BLaER1 treated with 17β-estradiol and CSF1 and Interleukin-3, amounts not matched to agents 10 nM and 100 nM (cell line): ENCODE results near the gene LGALS3BP.
A peak's percentile ranks its signal among the peaks of the same experiment; 100 is the strongest.
"Not testable (repeated sequence)": the region's sequence is repeated elsewhere in the genome, so short reads cannot be mapped to it uniquely, and the experiment has no call there.

Source experiments
- H3K27ac ChIP-seq, 11 experiments: shearing (Covaris generic); formaldehyde crosslinking; 2 replicates each; pipeline ENCODE4 v1.8.1; 2022
- H3K27me3 ChIP-seq, 11 experiments: shearing (Covaris generic); formaldehyde crosslinking; 2 replicates each; pipeline ENCODE4 v1.8.1; 2022
- H3K36me3 ChIP-seq, 11 experiments: shearing (Covaris generic); formaldehyde crosslinking; 2 replicates each; pipeline ENCODE4 v1.8.1; 2022
- H3K4me1 ChIP-seq, 10 experiments: shearing (Covaris generic); formaldehyde crosslinking; 2 replicates each; pipeline ENCODE4 v1.8.1; 2022
- H3K4me2 ChIP-seq, 11 experiments: shearing (Covaris generic); formaldehyde crosslinking; 2 replicates each; pipeline ENCODE4 v1.8.1; 2022
- H3K4me3 ChIP-seq, 10 experiments: shearing (Covaris generic); formaldehyde crosslinking; 2 replicates each; pipeline ENCODE4 v1.8.1; 2022
- H3K9ac ChIP-seq, 11 experiments: shearing (Covaris generic); formaldehyde crosslinking; 2 replicates each; pipeline ENCODE4 v1.8.1; 2022
- H3K9me3 ChIP-seq, 11 experiments: shearing (Covaris generic); formaldehyde crosslinking; replicated peaks in 1 of 11; 2 replicates each; pipeline ENCODE4 v1.8.1; 2022
- H4K20me1 ChIP-seq, 11 experiments: shearing (Covaris generic); formaldehyde crosslinking; 2 replicates each; pipeline ENCODE4 v1.8.1; 2022
- Cebpa-rat ChIP-seq, 11 experiments: shearing (Covaris generic); IDR thresholded peaks; 2 replicates each; pipeline ENCODE4 v1.8.1; 2022

The LGALS3BP gene

DNA sequence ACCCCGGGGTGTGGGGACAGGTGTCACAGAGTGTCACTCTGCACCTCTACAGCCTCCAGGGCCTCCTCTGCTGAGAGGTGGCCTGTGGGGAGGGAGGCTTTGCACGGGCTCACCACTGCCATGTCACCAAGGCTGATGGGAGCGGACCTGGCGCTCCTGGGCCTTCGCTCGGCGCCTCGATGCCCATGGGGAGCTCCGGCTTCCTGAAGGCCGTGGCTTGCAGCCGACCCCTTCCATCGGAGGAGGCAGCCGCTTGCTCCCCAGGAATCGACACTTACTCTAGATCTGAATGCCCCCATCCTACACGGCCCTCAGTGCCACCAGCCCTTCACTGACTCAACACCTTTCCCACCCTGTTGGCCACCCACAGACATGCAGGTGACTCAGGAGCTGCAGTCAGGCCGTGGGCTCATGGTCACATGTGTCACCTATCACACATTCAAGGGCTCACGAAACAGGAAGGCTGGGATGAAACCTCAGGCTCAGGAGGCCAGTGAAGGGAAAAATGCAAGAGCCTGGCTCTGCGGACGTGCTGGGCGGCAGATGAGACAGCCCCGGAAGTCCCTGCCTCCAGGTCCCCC is 11.9 kb downstream of the LGALS3BP start:
- no peaks in the 10 kb centered on the region for H3K27me3 ChIP-seq
- H3K9ac ChIP-seq: peak overlapping the region in 1 of 11 experiments; percentile 5; a peak in 1 of 22 replicates
- peaks cover 16 to 95% (median 80%) of the 10 kb centered on the region in 10 experiments for H3K4me1 ChIP-seq
- TF ChIP-seq Cebpa-rat (IDR thresholded peaks at IDR 0.05): no peak
- no peak overlapping the region for H3K27ac ChIP-seq
- H3K9me3 ChIP-seq: 0 out of 22 replicates have a peak, but pooled peaks cover 0 to 4% (median 0%) of the 10 kb centered on the region in 11 experiments
- no peak overlapping the region for H3K4me3 ChIP-seq
- peaks cover 0 to 21% (median 0%) of the 10 kb centered on the region in 11 experiments; a peak in 7 of 22 replicates for H4K20me1 ChIP-seq
- H3K36me3 ChIP-seq: peaks cover 0 to 9% (median 0%) of the 10 kb centered on the region in 11 experiments; a peak in 1 of 22 replicates
- peak overlapping the region in 9 of 11 experiments; percentile 39 to 90 (median 80); a peak in 17 of 22 replicates for H3K4me2 ChIP-seq

DNA sequence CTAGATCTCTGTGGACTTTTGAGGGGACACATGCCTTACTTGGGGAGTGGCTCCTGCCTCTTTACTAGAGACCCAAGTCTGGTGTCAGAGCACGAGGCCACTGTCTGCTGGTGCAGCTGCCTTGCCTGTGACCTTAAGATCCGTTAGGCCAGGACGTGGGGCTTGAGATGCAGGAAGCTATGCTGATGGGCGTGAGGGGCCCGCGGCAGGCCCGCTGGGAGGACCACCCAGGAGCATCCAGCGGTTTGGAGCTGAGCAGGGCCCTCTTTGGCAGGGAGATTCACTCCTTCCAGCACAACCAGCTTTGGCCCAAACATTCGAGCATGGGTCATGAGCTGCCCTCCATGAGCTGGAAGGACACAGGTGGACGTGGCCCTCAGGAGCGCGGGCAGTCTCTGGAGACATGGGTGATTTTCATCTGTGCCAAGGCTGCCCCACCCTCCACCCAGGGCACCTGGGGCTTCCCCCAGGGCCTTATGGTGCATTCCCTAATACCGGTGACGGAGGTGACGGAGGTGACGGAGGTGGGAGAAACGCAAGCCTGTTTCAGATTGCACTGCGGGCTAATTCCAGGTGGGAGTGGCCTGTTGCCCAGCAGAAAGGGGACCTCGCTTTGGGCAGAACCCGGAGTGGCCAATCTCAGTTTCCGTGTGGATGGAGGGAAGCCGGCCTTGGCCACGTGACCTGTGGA is 12.7 kb downstream of the LGALS3BP start:
- Histone ChIP-seq H3K9me3 (0 out of 22 replicates have a peak, but pooled peaks cover 0 to 4% (median 0%) of the 10 kb centered on the region in 11 experiments), H4K20me1 (peaks cover 0 to 20% (median 0%) of the 10 kb centered on the region in 11 experiments; a peak in 6 of 22 replicates), H3K9ac (peak overlapping the region in 5 of 11 experiments; percentile 5 to 51 (median 42); a peak in 8 of 22 replicates), H3K4me2 (peak overlapping the region; percentile 3 to 90 (median 75); a peak in 21 of 22 replicates), H3K4me3 (no peak overlapping the region), H3K27ac (peak overlapping the region in 4 of 11 experiments; percentile 4 to 40 (median 28); a peak in 4 of 22 replicates), H3K36me3 (peaks cover 0 to 3% (median 0%) of the 10 kb centered on the region in 11 experiments; a peak in 1 of 22 replicates), H3K27me3 (no peaks in the 10 kb centered on the region), H3K4me1 (peaks cover 22 to 100% (median 86%) of the 10 kb centered on the region in 10 experiments)
- no peak for TF ChIP-seq Cebpa-rat (IDR thresholded peaks at IDR 0.05)

DNA sequence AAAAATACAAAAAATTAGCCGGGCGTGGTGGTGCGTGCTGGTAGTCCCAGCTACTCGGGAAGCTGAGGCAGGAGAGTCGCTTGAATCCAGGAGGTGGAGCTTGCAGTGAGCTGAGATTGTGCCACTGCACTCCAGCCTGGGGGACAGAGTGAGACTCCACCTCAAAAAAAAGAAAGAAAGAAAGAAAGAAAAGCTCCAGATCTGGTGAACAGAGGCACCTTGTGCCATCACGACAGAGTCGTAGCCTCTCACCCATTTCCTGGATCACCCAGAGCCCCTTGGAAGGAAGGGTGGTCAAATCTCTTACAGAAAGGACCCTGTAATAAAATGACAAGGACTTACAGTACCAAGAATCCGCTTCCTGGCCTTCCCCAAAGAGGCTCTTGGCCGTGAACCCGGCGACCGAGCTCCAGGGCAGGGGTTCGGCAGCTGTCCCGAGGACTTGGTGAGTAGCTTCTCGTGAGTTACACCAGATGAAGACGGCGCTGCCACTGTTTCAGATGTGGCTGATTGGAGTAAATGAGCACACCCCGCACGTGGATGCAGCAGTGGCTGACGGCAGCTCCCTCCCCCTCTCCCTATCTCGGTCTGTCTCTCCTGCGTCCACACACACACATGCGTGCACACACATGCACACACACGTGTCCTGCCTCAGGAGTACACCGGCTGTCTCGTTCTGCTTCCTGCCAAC is 13.5 kb downstream of the LGALS3BP start:
- Histone ChIP-seq H3K9ac (peak overlapping the region in 5 of 11 experiments; percentile 5 to 51 (median 42); a peak in 7 of 22 replicates), H3K9me3 (0 out of 22 replicates have a peak, but pooled peaks cover 0 to 4% (median 0%) of the 10 kb centered on the region in 11 experiments), H3K4me2 (peak overlapping the region; percentile 3 to 90 (median 75); a peak in 19 of 22 replicates), H3K27ac (peak overlapping the region in 4 of 11 experiments; percentile 11 to 45 (median 39); a peak in 6 of 22 replicates), H3K4me3 (no peak overlapping the region), H4K20me1 (peaks cover 0 to 13% (median 0%) of the 10 kb centered on the region in 11 experiments; a peak in 6 of 22 replicates), H3K27me3 (no peaks in the 10 kb centered on the region), H3K36me3 (no peaks in the 10 kb centered on the region; a peak in 1 of 22 replicates), H3K4me1 (peaks cover 22 to 100% (median 87%) of the 10 kb centered on the region in 10 experiments)
- no peak for TF ChIP-seq Cebpa-rat (IDR thresholded peaks at IDR 0.05)

DNA sequence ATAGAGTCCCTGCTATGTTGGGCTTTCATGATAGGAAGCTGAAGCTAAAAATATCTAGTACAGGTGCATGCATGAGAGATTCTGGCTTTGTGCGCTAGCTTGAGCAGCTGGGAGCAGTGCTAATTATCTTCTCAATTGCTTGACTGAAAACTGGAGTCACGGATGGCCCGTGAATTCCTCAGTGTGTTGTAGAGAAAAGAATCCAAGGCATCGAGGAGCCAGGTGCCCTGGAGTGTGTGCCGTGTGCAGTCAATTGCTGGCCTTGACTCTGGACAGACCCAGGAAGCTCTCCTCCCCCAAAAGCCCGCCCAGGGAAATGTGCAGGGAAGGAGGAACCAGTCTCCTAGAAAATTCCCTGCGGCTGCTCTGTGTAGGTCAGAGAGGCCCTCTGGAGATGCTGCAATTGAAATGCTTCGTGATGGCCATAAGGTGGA is 14.2 kb downstream of the LGALS3BP start:
- Histone ChIP-seq H3K4me1 (peaks cover 22 to 98% (median 82%) of the 10 kb centered on the region in 10 experiments), H3K9me3 (0 out of 22 replicates have a peak, but pooled peaks cover 0 to 4% (median 0%) of the 10 kb centered on the region in 11 experiments), H3K27ac (0 out of 22 replicates have a peak overlapping the region, but pooled peaks of 1 of the 11 experiments have one; percentile 40), H3K4me3 (no peak overlapping the region), H3K4me2 (peak overlapping the region in 9 of 11 experiments; percentile 39 to 90 (median 80); a peak in 18 of 22 replicates), H3K9ac (peak overlapping the region in 2 of 11 experiments; percentile 8 to 37; a peak in 3 of 22 replicates), H3K27me3 (no peaks in the 10 kb centered on the region), H4K20me1 (peaks cover 0 to 7% (median 0%) of the 10 kb centered on the region in 11 experiments; a peak in 4 of 22 replicates), H3K36me3 (no peaks in the 10 kb centered on the region; a peak in 1 of 22 replicates)
- no peak for TF ChIP-seq Cebpa-rat (IDR thresholded peaks at IDR 0.05)

DNA sequence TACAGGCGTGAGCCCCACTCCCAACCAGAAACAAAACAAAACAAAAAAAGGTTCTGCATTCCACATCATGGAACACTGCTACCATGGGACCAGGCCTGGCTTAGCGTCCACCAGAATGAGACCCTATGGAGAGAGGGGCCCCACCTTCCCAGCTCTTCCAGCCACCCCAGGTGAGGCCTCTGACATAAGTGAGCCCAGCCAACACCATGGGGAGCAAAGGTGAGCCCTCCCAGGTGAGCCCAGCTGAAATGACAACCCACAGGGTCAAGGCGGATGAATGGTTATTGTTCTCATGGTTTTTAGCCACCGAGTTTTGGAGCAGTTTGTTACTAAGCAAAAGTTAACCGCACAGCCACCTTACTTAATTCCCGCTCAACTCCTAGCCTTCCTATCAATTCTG is 16.3 kb downstream of the LGALS3BP start:
- Histone ChIP-seq H3K9ac (no peak overlapping the region), H3K36me3 (no peaks in the 10 kb centered on the region), H4K20me1 (no peaks in the 10 kb centered on the region; a peak in 1 of 22 replicates), H3K9me3 (0 out of 22 replicates have a peak, but pooled peaks cover 0 to 4% (median 0%) of the 10 kb centered on the region in 11 experiments), H3K4me2 (peak overlapping the region in 8 of 11 experiments; percentile 43 to 82 (median 66); a peak in 13 of 22 replicates), H3K4me1 (peaks cover 9 to 77% (median 60%) of the 10 kb centered on the region in 10 experiments; a peak in 19 of 20 replicates), H3K27me3 (no peaks in the 10 kb centered on the region), H3K27ac (peak overlapping the region in 4 of 11 experiments; percentile 4 to 54 (median 20); a peak in 4 of 22 replicates), H3K4me3 (no peak overlapping the region)
- TF ChIP-seq Cebpa-rat (IDR thresholded peaks at IDR 0.05): no peak

DNA sequence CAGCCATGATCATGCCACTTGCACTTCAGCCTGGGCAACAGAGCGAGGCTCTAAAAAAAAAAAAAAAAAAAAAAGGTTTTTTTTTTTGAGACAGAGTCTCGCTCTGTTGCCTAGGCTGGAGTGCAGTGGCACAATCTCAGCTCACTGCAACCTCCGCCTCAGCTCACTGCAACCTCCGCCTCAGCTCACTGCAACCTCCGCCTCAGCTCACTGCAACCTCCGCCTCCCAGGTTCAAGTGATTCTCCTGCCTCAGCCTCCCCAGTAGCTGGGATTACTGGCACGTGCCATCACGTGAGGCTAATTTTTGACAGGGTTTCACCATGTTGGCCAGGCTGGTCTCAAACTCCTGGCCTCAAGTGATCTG is 16.8 kb downstream of the LGALS3BP start:
- not testable (repeated sequence) for H3K9me3 ChIP-seq, H4K20me1 ChIP-seq, H3K36me3 ChIP-seq, H3K4me3 ChIP-seq, H3K27me3 ChIP-seq
- H3K4me1 ChIP-seq: peaks cover 6 to 73% (median 56%) of the 10 kb centered on the region in 10 experiments; a peak in 18 of 20 replicates
- H3K27ac ChIP-seq: peak overlapping the region in 8 of 11 experiments; percentile 22 to 76 (median 55); a peak in 13 of 22 replicates
- peak overlapping the region in 6 of 11 experiments; percentile 3 to 54 (median 28); a peak in 5 of 22 replicates for H3K9ac ChIP-seq
- peak overlapping the region; percentile 29 to 82 (median 65); a peak in 20 of 22 replicates for H3K4me2 ChIP-seq

DNA sequence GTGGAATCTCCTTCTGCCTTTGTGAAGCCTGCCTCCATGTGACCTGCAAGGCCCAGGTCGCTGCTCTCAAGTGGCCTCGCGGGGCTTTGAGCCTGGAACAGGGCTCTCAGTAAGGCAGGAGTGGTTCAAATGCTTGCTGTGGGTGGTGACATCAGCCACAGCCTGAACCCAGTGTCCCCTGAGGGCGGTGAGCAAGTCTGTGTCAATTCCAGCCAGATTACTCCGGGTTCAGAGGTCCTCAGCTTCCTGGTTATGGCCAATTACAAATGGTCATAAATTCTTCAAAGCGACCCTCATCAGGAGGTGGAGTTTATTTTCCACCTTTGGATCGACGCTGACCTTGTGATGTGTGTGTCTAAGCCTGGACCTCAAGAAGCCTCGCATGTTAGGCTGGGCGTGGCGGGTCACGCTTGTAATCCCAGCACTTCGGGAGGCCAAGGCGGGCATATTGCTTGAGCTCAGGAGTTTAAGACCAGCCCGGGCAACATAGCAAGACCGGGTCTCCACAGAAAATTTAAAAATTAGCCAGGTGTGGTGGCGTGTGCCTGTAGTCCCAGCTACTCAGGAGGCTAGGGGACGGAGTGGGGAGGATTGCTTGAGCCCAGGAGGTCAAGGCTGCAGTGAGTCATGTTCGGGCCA is 17.3 kb downstream of the LGALS3BP start:
- Histone ChIP-seq H3K27ac (peak overlapping the region in 8 of 11 experiments; percentile 22 to 76 (median 55); a peak in 14 of 22 replicates), H3K4me3 (no peak overlapping the region), H3K9me3 (0 out of 22 replicates have a peak, but pooled peaks cover 0 to 4% (median 0%) of the 10 kb centered on the region in 11 experiments), H3K9ac (peak overlapping the region in 8 of 11 experiments; percentile 3 to 54 (median 26); a peak in 6 of 22 replicates), H3K4me2 (peak overlapping the region; percentile 29 to 82 (median 65); a peak in 21 of 22 replicates), H3K27me3 (no peaks in the 10 kb centered on the region), H4K20me1 (no peaks in the 10 kb centered on the region), H3K4me1 (peaks cover 6 to 68% (median 51%) of the 10 kb centered on the region in 10 experiments; a peak in 18 of 20 replicates), H3K36me3 (no peaks in the 10 kb centered on the region)
- TF ChIP-seq Cebpa-rat (IDR thresholded peaks at IDR 0.05): peak in 1 of 11 experiments; percentile 21; a peak in 3 of 22 replicates
